Esophagus squamous epithelium (tissue), 5 donors: ENCODE results near the gene LTF. TPM values are rescaled to one million over a fixed set of nuclear protein-coding genes. Genes with fewer than 3 reads are reported as not detected.

ENCODE experiments used
- DNase-seq: peaks from one replicate; lab custom pipeline; 2025; lab: John Stamatoyannopoulos, UW
- H3K27ac ChIP-seq, 4 donors: fragments of 200-600 bp; sonication (generic); one replicate each; pipeline ENCODE4 v1.5.1; 2016 to 2019; ENCODE audit warnings: mild to moderate bottlenecking in 1 of 4
- H3K27me3 ChIP-seq, 4 donors: fragments of 200-600 bp; sonication (generic); 1 replicate in 3 of 4; 2 replicates in 1 of 4; pipeline versions ENCODE4 v1.5.1 to v1.6.0; 2017 to 2021; ENCODE audit warnings: antibody characterized with exemption in 1 of 4
- H3K36me3 ChIP-seq, 3 donors: fragments of 200-600 bp; sonication (generic); one replicate each; pipeline ENCODE4 v1.5.1; 2016 to 2019
- H3K4me1 ChIP-seq, 3 donors: fragments of 200-600 bp; sonication (generic); one replicate each; pipeline ENCODE4 v1.5.1; 2017 to 2019
- H3K4me3 ChIP-seq, 4 donors: fragments of 200-600 bp; sonication (generic); 1 replicate in 3 of 4; 2 replicates in 1 of 4; pipeline ENCODE4 v1.5.1; 2016 to 2019; ENCODE audit warnings: mild to moderate bottlenecking in 2 of 4, moderate library complexity in 1 of 4
- H3K9me3 ChIP-seq, 3 donors: fragments of 200-600 bp; sonication (generic); one replicate each; pipeline ENCODE4 v1.5.1; 2016 to 2019
- POLR2A ChIP-seq, 4 donors: fragments of 450-650 bp; IDR thresholded peaks; one replicate each; pipeline ENCODE4 v1.6.1; 2017; ENCODE audit warnings: antibody characterized with exemption in 4 of 4, mild to moderate bottlenecking in 4 of 4, moderate library complexity in 3 of 4
- WGBS, 2 donors: methylation state at CpG; one replicate each; pipeline ENCODE4 v1.1.5; 2018; 5-methylcytosine and 5-hydroxymethylcytosine counted together
- intact Hi-C: fragments of 100-400 bp; cut with DNase I; formaldehyde crosslinking; loops from one replicate; pipeline ENCODE4 v1.15.0; 2022
- total RNA-seq, 4 donors: library from RNA; depleted of rRNA; stranded (reverse); fragments of >200 nt; gene quantifications; one replicate each; pipeline ENCODE4 v1.1.0, GENCODE V29; 2016
- TF ChIP-seq, protein P1 (sequence below), 6 experiments: fragments of 450-650 bp in 4 of 6; fragments of 200-600 bp in 2 of 6; sonication (generic) in 2 of 6; IDR thresholded peaks; one replicate each; pipeline ENCODE4 v1.5.1; 2016 to 2019; ENCODE audit warnings: antibody characterized with exemption in 6 of 6, mild to moderate bottlenecking in 4 of 6, moderate library complexity in 4 of 6
- donor health status: DM: yes; HTN: yes; CAD: no.

LTF gene
- total RNA-seq, 4 donors from 2014 or later: 0.57 to 204 (median 2.6) TPM

GRCh38 chr3:46484911-46485778, 20.4 kb upstream of the LTF start:
- Histone ChIP-seq H3K27ac (no peak overlapping the region), H3K27me3 (peaks cover 0 to 20% (median 0%) of the 10 kb centered on the region in 4 donors), H3K9me3 (no peaks in the 10 kb centered on the region), H3K4me3 (no peak overlapping the region), H3K4me1 (peaks cover 0 to 8% (median 4%) of the 10 kb centered on the region in 3 donors), H3K36me3 (no peaks in the 10 kb centered on the region)
- TF ChIP-seq POLR2A (IDR thresholded peaks at IDR 0.05): no peak
- TF ChIP-seq, protein P1, sequence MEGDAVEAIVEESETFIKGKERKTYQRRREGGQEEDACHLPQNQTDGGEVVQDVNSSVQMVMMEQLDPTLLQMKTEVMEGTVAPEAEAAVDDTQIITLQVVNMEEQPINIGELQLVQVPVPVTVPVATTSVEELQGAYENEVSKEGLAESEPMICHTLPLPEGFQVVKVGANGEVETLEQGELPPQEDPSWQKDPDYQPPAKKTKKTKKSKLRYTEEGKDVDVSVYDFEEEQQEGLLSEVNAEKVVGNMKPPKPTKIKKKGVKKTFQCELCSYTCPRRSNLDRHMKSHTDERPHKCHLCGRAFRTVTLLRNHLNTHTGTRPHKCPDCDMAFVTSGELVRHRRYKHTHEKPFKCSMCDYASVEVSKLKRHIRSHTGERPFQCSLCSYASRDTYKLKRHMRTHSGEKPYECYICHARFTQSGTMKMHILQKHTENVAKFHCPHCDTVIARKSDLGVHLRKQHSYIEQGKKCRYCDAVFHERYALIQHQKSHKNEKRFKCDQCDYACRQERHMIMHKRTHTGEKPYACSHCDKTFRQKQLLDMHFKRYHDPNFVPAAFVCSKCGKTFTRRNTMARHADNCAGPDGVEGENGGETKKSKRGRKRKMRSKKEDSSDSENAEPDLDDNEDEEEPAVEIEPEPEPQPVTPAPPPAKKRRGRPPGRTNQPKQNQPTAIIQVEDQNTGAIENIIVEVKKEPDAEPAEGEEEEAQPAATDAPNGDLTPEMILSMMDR (IDR thresholded peaks at IDR 0.05): no peak
- DNase-seq: no peak
- intact Hi-C loops: loop anchor here (10.0 kb wide), 1 partner anchor 140 kb away; no protein-coding TSS in a partner anchor
- WGBS, 2 donors: 76% methylated on average over 6 of the region's 10 CpGs; no CpG with 5 or more reads in 1 of the 2 donors

- H3K27me3 ChIP-seq: peaks cover 0 to 21% (median 0%) of the 10 kb centered on the region in 4 donors
- 100% methylated on average over 1 of the region's 1 CpG; no CpG with 5 or more reads in 1 of the 2 donors for WGBS, 2 donors
- intact Hi-C loops: loop anchor here (10.0 kb wide), 1 partner anchor 140 kb away; no protein-coding TSS in a partner anchor
- H3K36me3 ChIP-seq: no peaks in the 10 kb centered on the region
- H3K4me1 ChIP-seq: peaks cover 0 to 8% (median 4%) of the 10 kb centered on the region in 3 donors
- no peak overlapping the region for H3K27ac ChIP-seq
- no peaks in the 10 kb centered on the region for H3K9me3 ChIP-seq
- no peak overlapping the region for H3K4me3 ChIP-seq
- DNase-seq: no peak
- TF ChIP-seq, protein P1 (IDR thresholded peaks at IDR 0.05): no peak
- no peak for TF ChIP-seq POLR2A (IDR thresholded peaks at IDR 0.05)
Measured at GRCh38 chr3:46484388-46484787, 19.7 kb upstream of the LTF start.

- WGBS, 2 donors: 86 to 95% methylated on average over 2 of the region's 2 CpGs
- TF ChIP-seq, protein P1 (IDR thresholded peaks at IDR 0.05): no peak
- no peak for TF ChIP-seq POLR2A (IDR thresholded peaks at IDR 0.05)
- Histone ChIP-seq H3K9me3 (no peaks in the 10 kb centered on the region), H3K36me3 (no peaks in the 10 kb centered on the region), H3K4me3 (no peak overlapping the region), H3K4me1 (peaks cover 0 to 4% (median 1%) of the 10 kb centered on the region in 3 donors), H3K27me3 (peaks cover 0 to 27% (median 0%) of the 10 kb centered on the region in 4 donors), H3K27ac (no peak overlapping the region)
- DNase-seq: no peak
- intact Hi-C loops: loop anchor here (10.0 kb wide), 1 partner anchor 141 kb away; no protein-coding TSS in a partner anchor
Measured at GRCh38 chr3:46483825-46484224, 19.1 kb upstream of the LTF start.

GRCh38 chr3:46482632-46483350, 18.1 kb upstream of the LTF start:
- Histone ChIP-seq H3K9me3 (no peaks in the 10 kb centered on the region), H3K4me3 (no peak overlapping the region), H3K27ac (no peak overlapping the region), H3K36me3 (no peaks in the 10 kb centered on the region), H3K27me3 (peaks cover 0 to 25% (median 0%) of the 10 kb centered on the region in 4 donors), H3K4me1 (no peaks in the 10 kb centered on the region)
- intact Hi-C loops: loop anchor here (10.0 kb wide), 1 partner anchor 142 kb away; no protein-coding TSS in a partner anchor
- no peak for DNase-seq
- TF ChIP-seq, protein P1 (IDR thresholded peaks at IDR 0.05): no peak
- TF ChIP-seq POLR2A (IDR thresholded peaks at IDR 0.05): no peak
- 44 to 86% methylated on average over 1 of the region's 1 CpG for WGBS, 2 donors
